Measurements from ENCODE around the gene PLXNA4. TPM values are rescaled to one million over a fixed set of nuclear protein-coding genes. Genes with fewer than 3 reads are reported as not detected.

PLXNA4 gene
- total and polyA plus RNA-seq, 2 experiments from 2014 or later, result 0.32 TPM; not detected in 1

GRCh38 chr7:132511921-132512320 lies 64.3 kb downstream of the PLXNA4 start:
- Histone ChIP-seq H3K9me3 (ENCODE audit: low read depth) (no peaks in the 10 kb centered on the region), H2AFZ (no peak overlapping the region), H3K27ac (no peak overlapping the region), H3F3A (ENCODE audit: insufficient read depth) (no peaks in the 10 kb centered on the region), H3K4me3 (no peak overlapping the region), H3K9ac (no peak overlapping the region), H4K20me1 (ENCODE audit: insufficient read depth) (no peaks in the 10 kb centered on the region), H3K4me2 (ENCODE audit: unreplicated experiment) (no peak overlapping the region), H3K79me2 (ENCODE audit: insufficient read depth) (no peaks in the 10 kb centered on the region), H3K27me3 (replicated peaks; ENCODE audit: insufficient read depth) (no peaks in the 10 kb centered on the region), H3K4me1 (ENCODE audit: insufficient read depth) (no peaks in the 10 kb centered on the region), H3K9me2 (ENCODE audit: insufficient read depth) (no peaks in the 10 kb centered on the region), H3K36me3 (ENCODE audit: low read depth) (no peaks in the 10 kb centered on the region)
- 40 to 54% methylated on average over 8 of the region's 8 CpGs for WGBS, 2 experiments (ENCODE audit: low coverage in 1 of 2, low lambda C conversion rate in 2 of 2, missing lambda C conversion rate in 2 of 2)
- TF ChIP-seq EZH2phosphoT487 (IDR thresholded peaks at IDR 0.05; ENCODE audit: insufficient read depth, low read depth) (no peak), EZH2 (IDR thresholded peaks at IDR 0.05; ENCODE audit: insufficient read depth, poor library complexity, severe bottlenecking) (no peak)
- no peak for DNase-seq
- in situ Hi-C loops (cut with MboI), result no loop called here

GRCh38 chr7:132511387-132511786 lies 64.9 kb downstream of the PLXNA4 start:
- Histone ChIP-seq H3K36me3 (ENCODE audit: low read depth) (no peaks in the 10 kb centered on the region), H3K79me2 (ENCODE audit: insufficient read depth) (no peaks in the 10 kb centered on the region), H3K4me1 (ENCODE audit: insufficient read depth) (no peaks in the 10 kb centered on the region), H3K9ac (no peak overlapping the region), H3K9me2 (ENCODE audit: insufficient read depth) (no peaks in the 10 kb centered on the region), H2AFZ (no peak overlapping the region), H3K4me2 (ENCODE audit: unreplicated experiment) (no peak overlapping the region), H3K27me3 (replicated peaks; ENCODE audit: insufficient read depth) (no peaks in the 10 kb centered on the region), H3F3A (ENCODE audit: insufficient read depth) (no peaks in the 10 kb centered on the region), H3K4me3 (no peak overlapping the region), H3K9me3 (ENCODE audit: low read depth) (no peaks in the 10 kb centered on the region), H3K27ac (no peak overlapping the region), H4K20me1 (ENCODE audit: insufficient read depth) (no peaks in the 10 kb centered on the region)
- 58 to 63% methylated on average over 3 of the region's 3 CpGs for WGBS, 2 experiments (ENCODE audit: low coverage in 1 of 2, low lambda C conversion rate in 2 of 2, missing lambda C conversion rate in 2 of 2)
- DNase-seq, result no peak
- in situ Hi-C loops (cut with MboI), result no loop called here
- TF ChIP-seq EZH2phosphoT487 (IDR thresholded peaks at IDR 0.05; ENCODE audit: insufficient read depth, low read depth) (no peak), EZH2 (IDR thresholded peaks at IDR 0.05; ENCODE audit: insufficient read depth, poor library complexity, severe bottlenecking) (no peak)

GRCh38 chr7:132509643-132510042 lies 66.6 kb downstream of the PLXNA4 start:
- Histone ChIP-seq H3K79me2 (ENCODE audit: insufficient read depth) (no peaks in the 10 kb centered on the region), H3K4me2 (ENCODE audit: unreplicated experiment) (no peak overlapping the region), H3K9ac (no peak overlapping the region), H3K9me2 (ENCODE audit: insufficient read depth) (no peaks in the 10 kb centered on the region), H3K27me3 (replicated peaks; ENCODE audit: insufficient read depth) (no peaks in the 10 kb centered on the region), H3K4me3 (no peak overlapping the region), H3F3A (ENCODE audit: insufficient read depth) (no peaks in the 10 kb centered on the region), H4K20me1 (ENCODE audit: insufficient read depth) (no peaks in the 10 kb centered on the region), H3K27ac (no peak overlapping the region), H3K9me3 (ENCODE audit: low read depth) (no peaks in the 10 kb centered on the region), H2AFZ (no peak overlapping the region), H3K4me1 (ENCODE audit: insufficient read depth) (no peaks in the 10 kb centered on the region), H3K36me3 (ENCODE audit: low read depth) (no peaks in the 10 kb centered on the region)
- in situ Hi-C loops (cut with MboI), result no loop called here
- TF ChIP-seq EZH2phosphoT487 (IDR thresholded peaks at IDR 0.05; ENCODE audit: insufficient read depth, low read depth) (no peak), EZH2 (IDR thresholded peaks at IDR 0.05; ENCODE audit: insufficient read depth, poor library complexity, severe bottlenecking) (no peak)
- 29 to 30% methylated on average over 4 of the region's 4 CpGs for WGBS, 2 experiments (ENCODE audit: low coverage in 1 of 2, low lambda C conversion rate in 2 of 2, missing lambda C conversion rate in 2 of 2)
- no peak for DNase-seq

GRCh38 chr7:132508724-132509353 lies 67.4 kb downstream of the PLXNA4 start:
- Histone ChIP-seq H3K27ac (no peak overlapping the region), H3K9ac (no peak overlapping the region), H3K9me3 (ENCODE audit: low read depth) (no peaks in the 10 kb centered on the region), H4K20me1 (ENCODE audit: insufficient read depth) (no peaks in the 10 kb centered on the region), H3F3A (ENCODE audit: insufficient read depth) (no peaks in the 10 kb centered on the region), H2AFZ (no peak overlapping the region), H3K4me1 (ENCODE audit: insufficient read depth) (no peaks in the 10 kb centered on the region), H3K4me3 (no peak overlapping the region), H3K4me2 (ENCODE audit: unreplicated experiment) (no peak overlapping the region), H3K36me3 (ENCODE audit: low read depth) (no peaks in the 10 kb centered on the region), H3K79me2 (ENCODE audit: insufficient read depth) (no peaks in the 10 kb centered on the region), H3K27me3 (replicated peaks; ENCODE audit: insufficient read depth) (no peaks in the 10 kb centered on the region), H3K9me2 (ENCODE audit: insufficient read depth) (no peaks in the 10 kb centered on the region)
- TF ChIP-seq EZH2 (IDR thresholded peaks at IDR 0.05; ENCODE audit: insufficient read depth, poor library complexity, severe bottlenecking) (no peak), EZH2phosphoT487 (IDR thresholded peaks at IDR 0.05; ENCODE audit: insufficient read depth, low read depth) (no peak)
- DNase-seq, result no peak
- in situ Hi-C loops (cut with MboI), result no loop called here
- 78 to 80% methylated on average over 8 to 10 of the region's 10 CpGs for WGBS, 2 experiments (ENCODE audit: low coverage in 1 of 2, low lambda C conversion rate in 2 of 2, missing lambda C conversion rate in 2 of 2)

Measured in GM23248 (cell line).